ENCODE data around the gene TRAF2. TPM values are rescaled to one million over a fixed set of nuclear protein-coding genes. Genes with fewer than 3 reads are reported as not detected.

TRAF2 gene
- total and polyA plus RNA-seq, 2 of the 13 experiments (the other 11 are each of a cell fraction or from before 2014, with no cell fraction given), result 12.4 to 13.6 TPM

DNA sequence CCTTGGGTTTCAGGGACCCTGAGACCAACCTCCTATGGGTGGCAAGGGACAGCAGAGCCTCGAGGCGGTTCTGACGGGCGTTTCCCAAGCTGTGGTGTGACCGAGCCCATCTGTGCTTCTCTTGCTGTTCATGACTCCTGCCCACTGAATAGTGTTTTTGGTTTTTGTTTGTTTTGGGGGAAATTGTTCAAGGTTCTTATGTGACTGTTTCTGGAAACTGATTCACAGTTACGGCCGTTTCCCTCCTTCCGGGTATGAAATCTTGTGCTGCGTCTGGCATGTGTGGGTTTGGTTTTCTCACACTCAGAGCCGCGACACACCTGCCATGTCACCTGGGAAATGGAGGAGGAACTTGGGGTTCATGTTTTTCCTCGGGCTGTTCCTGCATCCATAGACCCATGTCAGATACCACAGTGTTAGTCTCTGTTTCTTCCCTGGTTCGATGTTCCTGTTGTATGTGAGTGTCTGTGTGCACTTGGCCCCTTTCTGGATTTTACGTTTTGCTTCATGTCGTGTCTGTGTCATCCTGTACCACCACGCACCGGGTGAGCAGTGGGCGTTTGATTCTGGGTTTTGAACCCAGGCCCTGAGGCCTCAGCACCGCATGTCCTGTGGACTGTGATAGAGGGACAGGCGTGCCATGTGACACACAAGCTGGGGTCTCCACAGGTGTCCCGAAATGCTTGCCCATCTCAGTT, 29.5 kb downstream of the TRAF2 start:
- FAIRE-seq (no peak), ATAC-seq (no peak), DNase-seq (ENCODE audit: low spot score) (no peak)
- in situ Hi-C loops (cut with HindIII; ENCODE audit: extremely low pct_ligation_motif_present, low pct_unique_long_range_greater_than_20kb) (no loop called here), intact Hi-C loops (cut with micrococcal nuclease; ENCODE audit: unreplicated experiment) (no loop called here)
- 92% methylated on average over 17 of the region's 21 CpGs for WGBS (ENCODE audit: low lambda C conversion rate)
- Histone ChIP-seq H3K27me3 (ENCODE audit: control insufficient read depth in 1 of 2, insufficient read depth in 2 of 2, low read length in 2 of 2) (no peaks in the 10 kb centered on the region), H3K4me3 (replicated peaks in 1 of 3; ENCODE audit: insufficient read depth in 1 of 3, low read depth in 2 of 3, low read length in 3 of 3) (no peak overlapping the region), H3K4me2 (ENCODE audit: low read depth, low read length) (no peak overlapping the region), H3K79me2 (ENCODE audit: insufficient read depth, low read length) (peaks cover 4% of the 10 kb centered on the region), H3K36me3 (replicated peaks in 1 of 2; ENCODE audit: control insufficient read depth in 1 of 2, insufficient read depth in 2 of 2, low read length in 2 of 2) (peaks cover 29 to 60% of the 10 kb centered on the region in 2 experiments), H3K4me1 (ENCODE audit: insufficient read depth, low read length) (no peaks in the 10 kb centered on the region), H2AFZ (ENCODE audit: low read length) (no peak overlapping the region), H3K9ac (ENCODE audit: insufficient read depth, low read depth, low read length) (no peak overlapping the region), H3K9me3 (ENCODE audit: low read length) (no peaks in the 10 kb centered on the region), H4K20me1 (ENCODE audit: insufficient read depth, low read length) (no peaks in the 10 kb centered on the region), H3K27ac (ENCODE audit: extremely low read length, insufficient read depth, low read length) (no peak overlapping the region)
- CTCF ChIA-PET (ENCODE audit: low intra/inter-chr PET ratio, low total read pairs), result no interaction called here
- no TSS peak for BruUV-seq (replicated peaks)
- POLR2A ChIA-PET, result no interaction called here
- no peak for TF ChIP-seq MED8 (CRISPR knock-in tag; IDR thresholded peaks at IDR 0.05; ENCODE audit: insufficient replicate concordance)
- no peak for TF ChIP-seq ZNF816 (CRISPR knock-in tag; IDR thresholded peaks at IDR 0.05; ENCODE audit: borderline replicate concordance)
- no peak for TF ChIP-seq SNAPC4 (CRISPR knock-in tag; IDR thresholded peaks at IDR 0.05)
- TF ChIP-seq ETV5 (CRISPR knock-in tag; IDR thresholded peaks at IDR 0.05; ENCODE audit: borderline replicate concordance), result no peak
- no peak for TF ChIP-seq ZNF605 (CRISPR knock-in tag; IDR thresholded peaks at IDR 0.05)
- no peak for TF ChIP-seq ZNF547 (CRISPR knock-in tag; IDR thresholded peaks at IDR 0.05)
- no peak for TF ChIP-seq ZNF567 (CRISPR knock-in tag; IDR thresholded peaks at IDR 0.05; ENCODE audit: borderline replicate concordance)
- TF ChIP-seq, protein P1, sequence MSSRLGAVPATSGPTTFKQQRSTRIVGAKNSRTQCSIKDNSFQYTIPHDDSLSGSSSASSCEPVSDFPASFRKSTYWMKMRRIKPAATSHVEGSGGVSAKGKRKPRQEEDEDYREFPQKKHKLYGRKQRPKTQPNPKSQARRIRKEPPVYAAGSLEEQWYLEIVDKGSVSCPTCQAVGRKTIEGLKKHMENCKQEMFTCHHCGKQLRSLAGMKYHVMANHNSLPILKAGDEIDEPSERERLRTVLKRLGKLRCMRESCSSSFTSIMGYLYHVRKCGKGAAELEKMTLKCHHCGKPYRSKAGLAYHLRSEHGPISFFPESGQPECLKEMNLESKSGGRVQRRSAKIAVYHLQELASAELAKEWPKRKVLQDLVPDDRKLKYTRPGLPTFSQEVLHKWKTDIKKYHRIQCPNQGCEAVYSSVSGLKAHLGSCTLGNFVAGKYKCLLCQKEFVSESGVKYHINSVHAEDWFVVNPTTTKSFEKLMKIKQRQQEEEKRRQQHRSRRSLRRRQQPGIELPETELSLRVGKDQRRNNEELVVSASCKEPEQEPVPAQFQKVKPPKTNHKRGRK (CRISPR knock-in tag; IDR thresholded peaks at IDR 0.05), result no peak
- TF ChIP-seq, protein P2, sequence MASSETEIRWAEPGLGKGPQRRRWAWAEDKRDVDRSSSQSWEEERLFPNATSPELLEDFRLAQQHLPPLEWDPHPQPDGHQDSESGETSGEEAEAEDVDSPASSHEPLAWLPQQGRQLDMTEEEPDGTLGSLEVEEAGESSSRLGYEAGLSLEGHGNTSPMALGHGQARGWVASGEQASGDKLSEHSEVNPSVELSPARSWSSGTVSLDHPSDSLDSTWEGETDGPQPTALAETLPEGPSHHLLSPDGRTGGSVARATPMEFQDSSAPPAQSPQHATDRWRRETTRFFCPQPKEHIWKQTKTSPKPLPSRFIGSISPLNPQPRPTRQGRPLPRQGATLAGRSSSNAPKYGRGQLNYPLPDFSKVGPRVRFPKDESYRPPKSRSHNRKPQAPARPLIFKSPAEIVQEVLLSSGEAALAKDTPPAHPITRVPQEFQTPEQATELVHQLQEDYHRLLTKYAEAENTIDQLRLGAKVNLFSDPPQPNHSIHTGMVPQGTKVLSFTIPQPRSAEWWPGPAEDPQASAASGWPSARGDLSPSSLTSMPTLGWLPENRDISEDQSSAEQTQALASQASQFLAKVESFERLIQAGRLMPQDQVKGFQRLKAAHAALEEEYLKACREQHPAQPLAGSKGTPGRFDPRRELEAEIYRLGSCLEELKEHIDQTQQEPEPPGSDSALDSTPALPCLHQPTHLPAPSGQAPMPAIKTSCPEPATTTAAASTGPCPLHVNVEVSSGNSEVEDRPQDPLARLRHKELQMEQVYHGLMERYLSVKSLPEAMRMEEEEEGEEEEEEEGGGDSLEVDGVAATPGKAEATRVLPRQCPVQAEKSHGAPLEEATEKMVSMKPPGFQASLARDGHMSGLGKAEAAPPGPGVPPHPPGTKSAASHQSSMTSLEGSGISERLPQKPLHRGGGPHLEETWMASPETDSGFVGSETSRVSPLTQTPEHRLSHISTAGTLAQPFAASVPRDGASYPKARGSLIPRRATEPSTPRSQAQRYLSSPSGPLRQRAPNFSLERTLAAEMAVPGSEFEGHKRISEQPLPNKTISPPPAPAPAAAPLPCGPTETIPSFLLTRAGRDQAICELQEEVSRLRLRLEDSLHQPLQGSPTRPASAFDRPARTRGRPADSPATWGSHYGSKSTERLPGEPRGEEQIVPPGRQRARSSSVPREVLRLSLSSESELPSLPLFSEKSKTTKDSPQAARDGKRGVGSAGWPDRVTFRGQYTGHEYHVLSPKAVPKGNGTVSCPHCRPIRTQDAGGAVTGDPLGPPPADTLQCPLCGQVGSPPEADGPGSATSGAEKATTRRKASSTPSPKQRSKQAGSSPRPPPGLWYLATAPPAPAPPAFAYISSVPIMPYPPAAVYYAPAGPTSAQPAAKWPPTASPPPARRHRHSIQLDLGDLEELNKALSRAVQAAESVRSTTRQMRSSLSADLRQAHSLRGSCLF (CRISPR knock-in tag; IDR thresholded peaks at IDR 0.05; ENCODE audit: borderline replicate concordance), result no peak
- TF ChIP-seq ZNF629 (CRISPR knock-in tag; conservative IDR thresholded peaks at IDR 0.05), result no peak
- TF ChIP-seq, protein P3, sequence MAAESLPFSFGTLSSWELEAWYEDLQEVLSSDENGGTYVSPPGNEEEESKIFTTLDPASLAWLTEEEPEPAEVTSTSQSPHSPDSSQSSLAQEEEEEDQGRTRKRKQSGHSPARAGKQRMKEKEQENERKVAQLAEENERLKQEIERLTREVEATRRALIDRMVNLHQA (CRISPR knock-in tag; IDR thresholded peaks at IDR 0.05), result no peak
- no peak for TF ChIP-seq ZNF274 (CRISPR knock-in tag; IDR thresholded peaks at IDR 0.05)
